ENCODE measurements around the gene DDX50. TPM values are rescaled to one million over a fixed set of nuclear protein-coding genes. Genes with fewer than 3 reads are reported as not detected.

Gene DDX50
- 28.4 and 33.2 TPM in 2 replicates for total RNA-seq

DNA sequence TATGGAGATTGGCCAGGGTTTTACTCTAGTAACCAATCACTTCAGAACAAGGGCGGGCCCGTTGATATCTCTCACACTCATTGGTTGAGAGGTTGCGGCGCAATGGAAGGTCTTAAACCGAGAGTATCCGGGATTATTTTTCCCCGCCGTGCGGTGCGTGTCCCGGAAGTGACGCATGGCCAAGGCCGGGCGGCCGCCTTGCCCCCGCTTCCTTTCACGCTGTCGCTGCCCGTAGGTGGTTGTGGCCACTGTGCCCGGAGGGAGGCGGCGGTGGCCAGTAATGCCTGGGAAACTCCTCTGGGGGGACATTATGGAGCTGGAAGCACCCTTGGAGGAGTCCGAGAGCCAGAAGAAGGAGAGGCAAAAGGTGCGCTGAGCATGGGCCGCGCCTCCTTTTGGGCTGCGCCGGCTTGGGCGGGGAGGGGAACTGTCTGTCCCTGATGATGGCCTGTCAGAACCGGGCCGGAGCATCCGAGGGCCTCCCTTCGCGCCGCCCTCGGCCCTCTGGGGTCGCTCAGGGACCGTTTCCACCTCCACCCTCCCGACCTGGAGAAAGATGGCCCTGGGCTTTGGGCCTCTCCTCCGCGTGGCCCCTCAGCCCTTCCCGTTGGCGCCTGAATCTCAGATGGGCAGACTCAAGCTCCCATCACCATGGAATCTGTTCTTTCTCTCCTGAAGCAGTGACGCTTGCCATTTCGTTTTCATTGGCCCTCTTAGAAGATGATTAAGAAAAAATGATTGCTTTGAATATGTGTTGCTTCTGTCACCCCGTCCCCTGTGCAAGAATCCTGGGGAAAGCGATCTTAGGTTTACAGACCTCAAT, at the start of gene DDX50:
Gene DDX50 (plus strand): TSS at position 211 of the 823 bp plus-strand sequence. CDS start 70 bp downstream, at position 281.

GRCh38 chr10:68955832-68956532, 54.9 kb downstream of the DDX50 start, which contains the start of gene DDX21:
Gene DDX21, plus strand, starts transcription at chr10:68956170. Its CDS starts 56 bp downstream, at chr10:68956226.

GRCh38 chr10:68988530-68989316, 87.6 kb downstream of the DDX50 start, which contains the start of gene KIFBP:
Gene KIFBP, plus strand, starts transcription at chr10:68988803. Its CDS starts 30 bp downstream, at chr10:68988833.

Other genes starting within 250 kb of the DDX50 start
- 24.2 and 33.9 TPM in 2 replicates for gene CCAR1, start 180.1 kb upstream of the DDX50 start, total RNA-seq
- 0.14 and 0.42 TPM in 2 replicates for gene STOX1, start 73.8 kb upstream of the DDX50 start, total RNA-seq
- gene DDX21, start 54.9 kb downstream of the DDX50 start, total RNA-seq = 73.2 and 88.6 TPM in 2 replicates
- gene KIFBP, start 87.5 kb downstream of the DDX50 start, total RNA-seq = 29.4 and 33.9 TPM in 2 replicates
- gene SRGN, start 186.8 kb downstream of the DDX50 start, total RNA-seq = 1.2 and 1.6 TPM in 2 replicates
- gene VPS26A, start 222.9 kb downstream of the DDX50 start, total RNA-seq = 13.7 and 27.2 TPM in 2 replicates